H1 (cell line): Measurements from ENCODE around the gene BORCS8. TPM values are rescaled to one million over a fixed set of nuclear protein-coding genes. Genes with fewer than 3 reads are reported as not detected.

Experiments
- CTCF ChIA-PET: fragments of 300-600 bp; sonication (Branson Sonifier 250); formaldehyde crosslinking; loops from one replicate; lab custom pipeline; 2021; ENCODE audit not compliant: partially characterized antibody; lab: Charles Lee
- POLR2A ChIA-PET: fragments of 300-600 bp; sonication (Branson Sonifier 250); formaldehyde crosslinking; loops from one replicate; lab custom pipeline; 2021; ENCODE audit warnings: inconsistent platforms; ENCODE audit not compliant: partially characterized antibody; lab: Charles Lee
- DNase-seq, 2 experiments: peaks; one replicate each; pipeline versions ENCODE4 v3.0.0 to v3.0.0-alpha.2; 2010 to 2022; ENCODE audit warnings: low spot score in 2 of 2, low read depth in 1 of 2, mixed read lengths in 1 of 2
- FAIRE-seq: peaks from 2 replicates; lab custom pipeline; 2011; peaks lifted over from hg19 to GRCh38; lab: Jason Lieb, UNC
- H2AFZ ChIP-seq: 2 replicates; pipeline ENCODE4 v1.8.1; 2012; ENCODE audit warnings: low read length, inconsistent platforms
- H2AK5ac ChIP-seq: 2 replicates; pipeline ENCODE4 v1.6.1; 2013; ENCODE audit warnings: low read depth, low read length
- H2BK120ac ChIP-seq: replicated peaks from 2 replicates; pipeline ENCODE3; 2013; ENCODE audit warnings: low read depth, low read length, inconsistent platforms
- H2BK12ac ChIP-seq: 2 replicates; pipeline ENCODE4 v1.6.1; 2013; ENCODE audit warnings: low read depth, low read length
- H2BK15ac ChIP-seq: 2 replicates; pipeline ENCODE4 v1.6.1; 2013; ENCODE audit warnings: low read length
- H2BK20ac ChIP-seq: 2 replicates; pipeline ENCODE4 v1.6.1; 2013; ENCODE audit warnings: low read length
- H2BK5ac ChIP-seq: 2 replicates; pipeline ENCODE4 v1.6.1; 2013; ENCODE audit warnings: low read depth, low read length
- H3K14ac ChIP-seq: 2 replicates; pipeline ENCODE4 v1.6.1; 2013; ENCODE audit warnings: inconsistent platforms; ENCODE audit not compliant: insufficient read length
- H3K18ac ChIP-seq: 2 replicates; pipeline ENCODE4 v1.6.1; 2013; ENCODE audit warnings: low read length; ENCODE audit errors: extremely low read depth
- H3K23ac ChIP-seq: 2 replicates; pipeline ENCODE4 v1.6.1; 2013; ENCODE audit warnings: inconsistent platforms; ENCODE audit not compliant: insufficient read length
- H3K23me2 ChIP-seq: 2 replicates; pipeline ENCODE4 v1.6.1; 2013; ENCODE audit warnings: low read depth, low read length
- H3K27ac ChIP-seq: 2 replicates; pipeline ENCODE4 v1.6.1; 2011; ENCODE audit warnings: low read depth, low read length, inconsistent platforms
- H3K27me3 ChIP-seq, 4 experiments: replicated peaks in 1 of 4; 1 replicate in 1 of 4; 2 replicates in 3 of 4; pipeline versions ENCODE4 v1.6.1 to v1.8.1; 2011 to 2013; ENCODE audit warnings: low read length in 3 of 4, mild to moderate bottlenecking in 3 of 4, inconsistent platforms in 2 of 4, mixed read lengths in 2 of 4, moderate library complexity in 1 of 4; ENCODE audit not compliant: control insufficient read depth in 3 of 4, insufficient read depth in 3 of 4; ENCODE audit errors: extremely low read depth in 1 of 4
- H3K36me3 ChIP-seq, 4 experiments: 2 replicates each; pipeline versions ENCODE4 v1.6.1 to v1.8.1; 2011 to 2013; ENCODE audit warnings: mild to moderate bottlenecking in 4 of 4, low read length in 3 of 4, moderate library complexity in 2 of 4, control low read depth in 1 of 4, inconsistent platforms in 1 of 4; ENCODE audit not compliant: insufficient read depth in 4 of 4, control insufficient read depth in 2 of 4
- H3K4ac ChIP-seq: replicated peaks from 2 replicates; pipeline ENCODE3; 2013; ENCODE audit warnings: low read length, low read depth, mixed read lengths, inconsistent platforms; ENCODE audit not compliant: insufficient read length
- H3K4me1 ChIP-seq, 4 experiments: replicated peaks in 1 of 4; 1 replicate in 1 of 4; 2 replicates in 3 of 4; pipeline versions ENCODE4 v1.6.1 to v1.8.1; 2011 to 2013; ENCODE audit warnings: low read length in 3 of 4, inconsistent platforms in 2 of 4, mixed read lengths in 1 of 4; ENCODE audit not compliant: insufficient read depth in 4 of 4, control insufficient read depth in 3 of 4
- H3K4me2 ChIP-seq, 2 experiments: 2 replicates each; pipeline versions ENCODE4 v1.6.1 to v1.8.1; 2011 to 2013; ENCODE audit warnings: low read depth in 2 of 2, low read length in 2 of 2, control low read depth in 1 of 2, inconsistent platforms in 1 of 2, mild to moderate bottlenecking in 1 of 2; ENCODE audit not compliant: insufficient read depth in 1 of 2
- H3K4me3 ChIP-seq, 4 experiments: fragments of 200-600, 300-600 bp in 1 of 4; sonication (generic), shearing (Covaris generic), sonication (Bioruptor Twin) in 1 of 4; 2 replicates each; pipeline versions ENCODE4 v1.5.1 to v1.8.1; 2011 to 2016; ENCODE audit warnings: low read length in 4 of 4, low read depth in 3 of 4, control low read depth in 2 of 4, inconsistent platforms in 2 of 4, mild to moderate bottlenecking in 2 of 4, mixed read lengths in 1 of 4, moderate library complexity in 1 of 4; ENCODE audit not compliant: insufficient read depth in 2 of 4; ENCODE audit errors: extremely low read depth in 1 of 4
- H3K56ac ChIP-seq: replicated peaks from 2 replicates; pipeline ENCODE3; 2013; ENCODE audit warnings: low read depth, mild to moderate bottlenecking, mixed read lengths, low read length, inconsistent platforms; ENCODE audit not compliant: insufficient read length
- H3K79me1 ChIP-seq: 2 replicates; pipeline ENCODE4 v1.6.1; 2013; ENCODE audit warnings: low read depth, low read length, control low read depth
- H3K79me2 ChIP-seq, 2 experiments: 2 replicates each; pipeline versions ENCODE4 v1.6.1 to v1.8.1; 2012 to 2013; ENCODE audit warnings: low read length in 2 of 2, mild to moderate bottlenecking in 2 of 2, inconsistent platforms in 1 of 2; ENCODE audit not compliant: insufficient read depth in 2 of 2, control insufficient read depth in 1 of 2
- H3K9ac ChIP-seq, 4 experiments: replicated peaks in 1 of 4; 1 replicate in 1 of 4; 2 replicates in 3 of 4; pipeline versions ENCODE4 v1.6.1 to v1.8.1; 2011 to 2013; ENCODE audit warnings: low read depth in 3 of 4, low read length in 3 of 4, control low read depth in 2 of 4, mild to moderate bottlenecking in 2 of 4, moderate library complexity in 2 of 4, inconsistent platforms in 1 of 4; ENCODE audit errors: extremely low read depth in 1 of 4
- H3K9me3 ChIP-seq, 2 experiments: 2 replicates each; pipeline versions ENCODE4 v1.6.1 to v1.8.1; 2012 to 2013; ENCODE audit warnings: mild to moderate bottlenecking in 2 of 2, moderate library complexity in 2 of 2, control low read depth in 1 of 2, inconsistent platforms in 1 of 2, low read depth in 1 of 2, low read length in 1 of 2, mixed read lengths in 1 of 2; ENCODE audit not compliant: insufficient read depth in 2 of 2
- H4K20me1 ChIP-seq, 2 experiments: replicated peaks in 1 of 2; 2 replicates each; pipeline versions ENCODE3 to v1.8.1; 2011 to 2013; ENCODE audit warnings: inconsistent platforms in 2 of 2, low read length in 2 of 2, mild to moderate bottlenecking in 1 of 2; ENCODE audit not compliant: insufficient read depth in 2 of 2, control insufficient read depth in 1 of 2
- H4K5ac ChIP-seq: 2 replicates; pipeline ENCODE4 v1.6.1; 2013; ENCODE audit warnings: low read length, low read depth, mixed read lengths, inconsistent platforms; ENCODE audit not compliant: insufficient read length
- H4K8ac ChIP-seq: 2 replicates; pipeline ENCODE4 v1.8.0; 2013; ENCODE audit warnings: mild to moderate bottlenecking, moderate library complexity, low read length, inconsistent platforms; ENCODE audit not compliant: insufficient read depth; ENCODE audit errors: extremely low read depth
- H4K91ac ChIP-seq: replicated peaks from 2 replicates; pipeline ENCODE3; 2013; ENCODE audit warnings: low read length, mixed read lengths, inconsistent platforms; ENCODE audit not compliant: insufficient read length
- BCL11A ChIP-seq, 2 experiments: IDR thresholded peaks; one replicate each; pipeline ENCODE4 v1.6.1; 2011; ENCODE audit warnings: low read depth in 2 of 2, low read length in 2 of 2, mild to moderate bottlenecking in 2 of 2
- CBX5 ChIP-seq: fragments of 300-800, 300-1000 bp; sonication (generic); IDR thresholded peaks from 2 replicates; pipeline ENCODE4 v1.7.1; 2016; ENCODE audit warnings: antibody characterized with exemption, low read length, low read depth
- CTBP2 ChIP-seq: IDR thresholded peaks from 2 replicates; pipeline ENCODE4 v1.7.0; 2011; ENCODE audit warnings: borderline replicate concordance, mild to moderate bottlenecking, moderate library complexity, mixed read lengths, low read length; ENCODE audit not compliant: insufficient read depth, insufficient read length
- E2F6 ChIP-seq: IDR thresholded peaks from 2 replicates; pipeline ENCODE4 v1.6.1; 2012; ENCODE audit warnings: inconsistent platforms
- GTF2F1 ChIP-seq: IDR thresholded peaks from 2 replicates; pipeline ENCODE4 v1.6.1; 2012; ENCODE audit warnings: low read depth, low read length, improper control_type of control experiment, borderline replicate concordance
- HDAC2 ChIP-seq, 2 experiments: fragments of 300-600 bp in 1 of 2; sonication (generic) in 1 of 2; IDR thresholded peaks; 2 replicates each; pipeline ENCODE4 v1.6.1; 2011 to 2012; ENCODE audit warnings: low read depth in 2 of 2, low read length in 2 of 2, mild to moderate bottlenecking in 2 of 2, moderate library complexity in 2 of 2, borderline replicate concordance in 1 of 2, inconsistent platforms in 1 of 2
- POLR2A ChIP-seq, 2 experiments: IDR thresholded peaks; 1 replicate in 1 of 2; 2 replicates in 1 of 2; pipeline ENCODE4 v1.6.1; 2011; ENCODE audit warnings: low read depth in 2 of 2, low read length in 2 of 2, mild to moderate bottlenecking in 2 of 2; ENCODE audit errors: control extremely low read depth in 1 of 2
- RAD21 ChIP-seq, 2 experiments: IDR thresholded peaks in 1 of 2; conservative IDR thresholded peaks in 1 of 2; 2 replicates each; pipeline ENCODE4 v1.6.1; 2011; ENCODE audit warnings: low read depth in 2 of 2, low read length in 2 of 2, improper control_type of control experiment in 1 of 2, inconsistent platforms in 1 of 2, mild to moderate bottlenecking in 1 of 2, moderate library complexity in 1 of 2
- RFX5 ChIP-seq: IDR thresholded peaks from 2 replicates; pipeline ENCODE4 v1.6.1; 2011; ENCODE audit warnings: low read depth, low read length, improper control_type of control experiment, borderline replicate concordance
- RXRA ChIP-seq: IDR thresholded peaks from 2 replicates; pipeline ENCODE4 v1.6.1; 2011; ENCODE audit warnings: low read depth, mild to moderate bottlenecking, low read length, moderate library complexity; ENCODE audit not compliant: insufficient read depth
- SP4 ChIP-seq: IDR thresholded peaks from 2 replicates; pipeline ENCODE4 v1.6.1; 2012; ENCODE audit warnings: low read length, inconsistent platforms
- TEAD4 ChIP-seq: IDR thresholded peaks from 2 replicates; pipeline ENCODE4 v1.6.1; 2012; ENCODE audit warnings: low read depth, low read length, inconsistent platforms, mixed read lengths
- WGBS, 2 experiments: shearing (Covaris generic) in 1 of 2; methylation state at CpG; one replicate each; pipeline versions ENCODE4 v1.1.6 to v1.1.7; 2013 to 2015; ENCODE audit warnings: low lambda C conversion rate in 2 of 2, mixed read lengths in 2 of 2, inconsistent platforms in 1 of 2, low coverage in 1 of 2, missing lambda C conversion rate in 1 of 2; ENCODE audit not compliant: insufficient replicate concordance in 2 of 2, insufficient coverage in 1 of 2, insufficient read length in 1 of 2; ENCODE audit errors: extremely low coverage in 1 of 2, missing lambda C conversion rate in 1 of 2; 5-methylcytosine and 5-hydroxymethylcytosine counted together
- polyA plus RNA-seq, 7 experiments: library from polyadenylated mRNA; depleted of rRNA in 3 of 7; stranded (reverse) in 5 of 7; unstranded in 2 of 7; fragments of >200 nt in 5 of 7; fragments of 200-250 nt in 2 of 7; gene quantifications; 1 replicate in 5 of 7; 2 replicates in 1 of 7; 4 replicates in 1 of 7; pipeline versions ENCODE4 v1.2.1 to v1.2.3, GENCODE V29; 2011 to 2013; ENCODE audit warnings: missing spikeins in 2 of 7, mixed read lengths in 2 of 7
- total RNA-seq: library from RNA; stranded (reverse); fragmentation: NEBNext Ultra II Directional; extraction: Animal tissue kit (Norgen Biotek cat#: 25700); gene quantifications from 2 replicates; pipeline ENCODE4 v1.2.1, GENCODE V29; 2021

BORCS8 gene
- total and polyA plus RNA-seq, 2 of the 8 experiments (the other 6 are each of a cell fraction or from before 2014, with no cell fraction given) = 15.0 to 15.9 TPM

DNA sequence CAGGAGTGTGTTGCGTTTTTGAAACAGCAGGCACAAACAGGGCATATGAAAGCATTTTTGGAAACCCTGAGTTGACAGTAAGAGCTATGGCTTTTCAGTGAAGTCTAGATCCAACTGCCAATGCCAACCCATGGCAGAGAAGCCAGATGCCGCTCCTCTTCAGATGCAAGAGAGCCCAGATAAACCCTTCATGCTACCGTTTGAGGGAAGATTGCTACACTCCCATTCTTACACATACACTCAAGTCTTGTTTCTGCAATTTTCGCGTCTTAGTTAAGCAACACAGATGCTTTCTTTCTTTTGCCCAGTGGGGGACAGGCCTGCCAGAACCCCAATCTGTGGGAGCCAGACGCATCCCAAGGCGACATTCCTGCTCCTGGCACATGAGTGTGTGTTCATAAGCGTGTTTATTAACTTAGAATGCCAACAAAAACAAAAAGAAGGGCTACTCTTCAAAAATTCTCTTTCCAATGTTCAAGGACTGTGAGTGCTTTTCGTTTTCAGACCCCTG is 10.4 kb downstream of the BORCS8 start:
- H2BK20ac ChIP-seq = no peak overlapping the region
- H3K4me2 ChIP-seq = no peak overlapping the region
- H3K27me3 ChIP-seq = no peaks in the 10 kb centered on the region
- no peak overlapping the region for H4K91ac ChIP-seq
- H3K4me3 ChIP-seq = no peak overlapping the region
- TF ChIP-seq POLR2A (IDR thresholded peaks at IDR 0.05; ENCODE audit: control extremely low read depth in 1 of 2, low read depth in 2 of 2, low read length in 2 of 2) (no peak), CTBP2 (no peak), RXRA (no peak), SP4 (no peak), TEAD4 (no peak), RAD21 (IDR thresholded peaks at IDR 0.05 in 1 of 2, conservative IDR thresholded peaks at IDR 0.05 in 1 of 2; ENCODE audit: low read depth in 2 of 2, low read length in 2 of 2) (no peak), HDAC2 (IDR thresholded peaks at IDR 0.05; ENCODE audit: borderline replicate concordance in 1 of 2, low read depth in 2 of 2, low read length in 2 of 2) (no peak), E2F6 (no peak), GTF2F1 (no peak), BCL11A (IDR thresholded peaks at IDR 0.05; ENCODE audit: low read depth in 2 of 2, low read length in 2 of 2) (no peak), RFX5 (no peak), CBX5 (no peak)
- no peak overlapping the region for H2BK15ac ChIP-seq
- H4K8ac ChIP-seq = no peak overlapping the region
- no peak overlapping the region for H2AK5ac ChIP-seq
- no peak overlapping the region for H3K9ac ChIP-seq
- no peak for FAIRE-seq
- no peak overlapping the region for H3K14ac ChIP-seq
- no peak overlapping the region for H2AFZ ChIP-seq
- ChIA-PET CTCF (interaction anchor here (0.8 kb wide), 1 partner anchor 126 kb away, joined by 3 read pairs; no protein-coding TSS in a partner anchor), POLR2A (interaction anchor here (0.5 to 1.4 kb wide), 5 partner anchors 10 to 211 kb away, joined by 3 to 8 read pairs (median 4); partner anchors contain the start of genes BORCS8, MEF2B and RFXANK)
- 91% methylated on average over 9 of the region's 9 CpGs; no CpG with 5 or more reads in 1 of the 2 experiments for WGBS, 2 experiments
- no peak overlapping the region for H2BK5ac ChIP-seq
- peaks cover 2 to 6% (median 4%) of the 10 kb centered on the region in 4 experiments; a peak in 6 of 8 replicates for H3K36me3 ChIP-seq
- no peak overlapping the region for H3K23ac ChIP-seq
- no peak overlapping the region for H2BK12ac ChIP-seq
- no peak overlapping the region for H3K4ac ChIP-seq
- H3K56ac ChIP-seq = no peak overlapping the region
- H3K27ac ChIP-seq = no peak overlapping the region
- no peaks in the 10 kb centered on the region for H3K79me1 ChIP-seq
- peaks cover 0 to 3% (median 1%) of the 10 kb centered on the region in 4 experiments; a peak in 4 of 7 replicates for H3K4me1 ChIP-seq
- peaks cover 0 to 7% of the 10 kb centered on the region in 2 experiments for H4K20me1 ChIP-seq
- DNase-seq = no peak
- no peak overlapping the region for H2BK120ac ChIP-seq
- H3K79me2 ChIP-seq = no peaks in the 10 kb centered on the region
- H3K18ac ChIP-seq = no peak overlapping the region
- no peaks in the 10 kb centered on the region for H3K9me3 ChIP-seq
- no peak overlapping the region for H4K5ac ChIP-seq
- no peaks in the 10 kb centered on the region for H3K23me2 ChIP-seq
